Upper lobe of right lung (tissue), 1 donor: Measurements from ENCODE around the gene KBTBD8. TPM values are rescaled to one million over a fixed set of nuclear protein-coding genes. Genes with fewer than 3 reads are reported as not detected.

ENCODE experiments used
- ATAC-seq: fragments of 200-7000 bp; cut with Tn5 transposase; one replicate; pipeline ENCODE4 v1.9.1; 2020; ENCODE audit warnings: mild to moderate bottlenecking, moderate library complexity
- DNase-seq: peaks from one replicate; pipeline ENCODE4 v3.0.0-alpha.2; 2020
- H3K27ac ChIP-seq: fragments of 200-600 bp; one replicate; pipeline ENCODE4 v1.8.0; 2022
- H3K27me3 ChIP-seq: fragments of 200-600 bp; one replicate; pipeline ENCODE4 v1.8.0; 2022; ENCODE audit warnings: mild to moderate bottlenecking
- H3K36me3 ChIP-seq: fragments of 200-600 bp; one replicate; pipeline ENCODE4 v1.8.0; 2022
- H3K4me1 ChIP-seq: fragments of 200-600 bp; one replicate; pipeline ENCODE4 v1.8.0; 2022
- H3K4me3 ChIP-seq: fragments of 200-600 bp; one replicate; pipeline ENCODE4 v1.8.0; 2022; ENCODE audit warnings: mild to moderate bottlenecking
- H3K9me3 ChIP-seq: fragments of 200-600 bp; one replicate; pipeline ENCODE4 v1.8.0; 2022
- CTCF ChIP-seq: fragments of 200-600 bp; IDR thresholded peaks from one replicate; pipeline ENCODE4 v1.8.0; 2022; ENCODE audit warnings: antibody characterized with exemption
- intact Hi-C: fragments of 100-400 bp; cut with DNase I; formaldehyde crosslinking; loops from one replicate; pipeline ENCODE4 v1.11.0; 2022
- total RNA-seq: library from RNA; stranded (reverse); fragmentation: NEBNext Ultra II Directional; extraction: Animal tissue kit (Norgen Biotek cat#: 25700); gene quantifications from one replicate; pipeline ENCODE4 v1.2.1, GENCODE V29; 2021
- donor health status: DM: no; HTN: yes; CAD: no; lungs with severe emphysema.

KBTBD8 gene
- total RNA-seq, 1 donor from 2014 or later, result 6.0 TPM

DNA sequence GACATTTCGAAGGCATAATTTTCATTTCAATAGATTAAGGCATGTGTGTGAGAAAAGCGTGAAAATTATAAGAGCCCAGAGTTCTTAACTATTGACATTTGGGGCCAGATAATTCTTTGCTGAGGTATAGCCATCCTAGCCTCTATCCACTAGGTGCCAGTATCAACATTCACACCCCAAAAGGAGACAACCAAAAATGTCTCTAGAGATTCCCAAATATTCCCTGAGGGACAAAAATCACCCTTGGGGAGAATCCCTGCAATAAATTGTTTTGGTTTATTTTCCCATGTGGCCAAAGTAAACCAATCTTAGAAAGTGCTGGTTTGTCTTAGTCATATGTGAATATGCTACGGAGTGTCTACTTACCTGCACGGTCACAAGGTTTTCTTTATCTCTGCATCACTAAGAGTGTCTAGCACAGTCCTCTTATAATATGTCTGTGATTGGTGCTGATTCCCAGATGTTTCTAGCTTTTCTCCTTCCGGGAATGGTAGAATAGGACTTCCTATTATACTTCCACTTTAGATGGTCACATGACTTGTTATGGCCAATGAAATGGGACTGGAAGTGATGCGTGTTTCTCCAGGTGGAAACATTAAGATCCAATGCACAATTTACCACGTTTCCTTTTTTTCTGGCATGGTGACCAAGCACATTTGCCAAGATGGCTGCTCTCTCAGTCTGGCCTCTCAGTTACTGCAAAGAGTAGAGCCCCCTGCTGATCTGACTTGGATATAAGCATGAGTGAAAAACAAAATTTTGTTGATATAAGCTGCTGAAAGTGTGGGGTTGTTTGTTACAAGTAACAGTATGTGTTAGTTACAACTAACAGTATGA is 8.0 kb upstream of the KBTBD8 start:
- no peak for DNase-seq
- Histone ChIP-seq H3K27me3 (peaks cover 8% of the 10 kb centered on the region), H3K4me1 (no peaks in the 10 kb centered on the region), H3K4me3 (no peak overlapping the region), H3K9me3 (no peaks in the 10 kb centered on the region), H3K36me3 (no peaks in the 10 kb centered on the region), H3K27ac (no peak overlapping the region)
- ATAC-seq, result no peak
- peak; percentile 14 for TF ChIP-seq CTCF
- intact Hi-C loops, result no loop called here

DNA sequence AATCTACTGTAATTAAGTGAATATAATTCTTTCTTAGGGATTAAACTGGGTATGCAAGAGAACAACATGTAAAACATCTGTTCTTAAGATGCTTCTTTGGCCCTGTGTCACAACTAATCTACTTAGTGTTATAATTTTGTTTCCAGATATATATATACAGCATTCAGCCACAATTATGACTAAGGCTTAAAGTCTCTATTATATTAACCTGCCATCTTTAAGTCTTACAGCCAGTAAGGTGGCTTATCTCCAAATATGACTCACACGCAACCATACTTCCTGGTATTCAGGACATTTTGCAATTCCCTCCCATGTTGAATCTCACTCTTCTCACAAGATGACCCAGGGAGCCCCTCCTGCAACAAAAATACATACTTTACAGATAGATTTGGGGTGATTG is 6.6 kb upstream of the KBTBD8 start:
- Histone ChIP-seq H3K27ac (no peak overlapping the region), H3K27me3 (peaks cover 18% of the 10 kb centered on the region), H3K36me3 (no peaks in the 10 kb centered on the region), H3K4me1 (no peaks in the 10 kb centered on the region), H3K4me3 (no peak overlapping the region), H3K9me3 (no peaks in the 10 kb centered on the region)
- intact Hi-C loops, result no loop called here
- DNase-seq (no peak), ATAC-seq (peak; percentile 31)
- no peak for TF ChIP-seq CTCF

- Histone ChIP-seq H3K9me3 (no peaks in the 10 kb centered on the region), H3K36me3 (no peaks in the 10 kb centered on the region), H3K27ac (no peak overlapping the region), H3K4me3 (no peak overlapping the region), H3K4me1 (peaks cover 6% of the 10 kb centered on the region), H3K27me3 (peaks cover 18% of the 10 kb centered on the region)
- no peak for ATAC-seq
- no peak for TF ChIP-seq CTCF
- intact Hi-C loops, result no loop called here
- DNase-seq, result no peak
These were observed 5.0 kb upstream of the KBTBD8 start for GRCh38 chr3:66993082-66993481.

- Histone ChIP-seq H3K27me3 (peaks cover 18% of the 10 kb centered on the region), H3K4me1 (peaks cover 12% of the 10 kb centered on the region), H3K4me3 (no peak overlapping the region), H3K27ac (no peak overlapping the region), H3K36me3 (no peaks in the 10 kb centered on the region), H3K9me3 (no peaks in the 10 kb centered on the region)
- intact Hi-C loops, result no loop called here
- ATAC-seq (no peak), DNase-seq (no peak)
- no peak for TF ChIP-seq CTCF
These were observed 3.5 kb upstream of the KBTBD8 start for GRCh38 chr3:66994588-66994987.

DNA sequence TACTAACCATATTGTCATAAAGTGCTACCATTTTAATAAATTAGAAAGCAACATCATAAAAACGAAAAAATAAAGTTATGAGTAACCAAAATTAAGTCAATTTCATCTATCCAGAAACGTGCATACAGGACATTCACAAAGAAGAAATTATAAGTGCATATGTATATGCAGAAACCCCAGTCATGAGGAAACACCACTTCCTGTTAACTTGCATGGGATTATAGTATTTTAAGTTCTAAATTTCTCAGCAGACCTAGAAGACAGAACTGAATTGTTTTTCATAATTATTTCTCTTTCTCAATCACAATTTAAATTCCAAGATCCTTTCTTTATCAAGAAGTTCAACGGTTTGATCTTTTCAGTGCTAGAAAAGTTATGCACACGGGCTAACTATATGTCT is 1.4 kb upstream of the KBTBD8 start:
- Histone ChIP-seq H3K27ac (no peak overlapping the region), H3K4me1 (peaks cover 12% of the 10 kb centered on the region), H3K4me3 (no peak overlapping the region), H3K9me3 (no peaks in the 10 kb centered on the region), H3K27me3 (peaks cover 18% of the 10 kb centered on the region), H3K36me3 (no peaks in the 10 kb centered on the region)
- intact Hi-C loops, result no loop called here
- DNase-seq (no peak), ATAC-seq (no peak)
- TF ChIP-seq CTCF, result no peak
